ENCODE measurements around the gene FGF22.
A peak's percentile ranks its signal among the peaks of the same experiment; 100 is the strongest.
"Not testable (repeated sequence)": the region's sequence is repeated elsewhere in the genome, so short reads cannot be mapped to it uniquely, and the experiment has no call there.

The FGF22 gene

DNA sequence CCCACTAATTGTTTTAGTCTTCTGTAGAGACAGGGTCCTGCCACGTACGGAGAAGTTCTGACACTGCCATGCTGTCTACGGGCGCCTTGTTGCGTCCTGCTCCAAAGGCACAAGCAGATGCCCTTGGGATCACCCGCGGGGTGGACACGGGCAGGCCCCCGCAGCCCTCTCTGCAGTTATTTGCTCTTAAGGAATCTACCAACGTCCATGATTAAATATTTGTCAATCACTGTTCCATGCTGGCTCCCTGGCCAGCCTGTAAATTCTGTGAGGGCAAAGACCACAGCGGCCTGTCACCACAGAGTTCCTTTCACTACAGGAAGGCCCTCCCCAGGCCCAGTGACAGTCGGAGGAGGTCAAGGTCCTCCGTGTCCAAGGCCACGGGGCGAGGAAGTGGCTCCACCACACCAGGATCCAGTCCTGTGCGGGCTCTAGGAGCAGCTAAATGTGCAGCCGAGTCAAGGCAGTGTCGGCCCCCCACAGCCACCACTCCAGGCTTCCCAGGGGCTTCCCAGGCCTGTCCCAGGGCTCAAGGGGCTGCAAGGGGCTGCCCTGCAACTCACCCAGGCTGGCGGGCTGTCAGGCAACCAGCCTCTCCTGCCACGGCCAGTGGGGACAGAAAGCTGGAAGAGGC, 21.2 kb downstream of the FGF22 start:
- H3K36me3 ChIP-seq (ENCODE audit: control insufficient read depth, insufficient read depth, low read length) = peaks cover 18% of the 10 kb centered on the region
- H3K27me3 ChIP-seq (replicated peaks; ENCODE audit: control insufficient read depth, insufficient read depth, low read length, poor library complexity, severe bottlenecking) = no peaks in the 10 kb centered on the region
- H3K4me1 ChIP-seq (ENCODE audit: control insufficient read depth, insufficient read depth, low read length, poor library complexity, severe bottlenecking) = peaks cover 56% of the 10 kb centered on the region
- peak overlapping the region; percentile 94 for H3K27ac ChIP-seq (ENCODE audit: insufficient read depth, low read length, poor library complexity, severe bottlenecking)
- no peaks in the 10 kb centered on the region for H3K9me3 ChIP-seq (ENCODE audit: control insufficient read depth, low read length)
- peak overlapping the region; percentile 91 for H3K4me3 ChIP-seq (ENCODE audit: insufficient read depth, low read depth, low read length, poor library complexity, severe bottlenecking)
- no peak for DNase-seq

DNA sequence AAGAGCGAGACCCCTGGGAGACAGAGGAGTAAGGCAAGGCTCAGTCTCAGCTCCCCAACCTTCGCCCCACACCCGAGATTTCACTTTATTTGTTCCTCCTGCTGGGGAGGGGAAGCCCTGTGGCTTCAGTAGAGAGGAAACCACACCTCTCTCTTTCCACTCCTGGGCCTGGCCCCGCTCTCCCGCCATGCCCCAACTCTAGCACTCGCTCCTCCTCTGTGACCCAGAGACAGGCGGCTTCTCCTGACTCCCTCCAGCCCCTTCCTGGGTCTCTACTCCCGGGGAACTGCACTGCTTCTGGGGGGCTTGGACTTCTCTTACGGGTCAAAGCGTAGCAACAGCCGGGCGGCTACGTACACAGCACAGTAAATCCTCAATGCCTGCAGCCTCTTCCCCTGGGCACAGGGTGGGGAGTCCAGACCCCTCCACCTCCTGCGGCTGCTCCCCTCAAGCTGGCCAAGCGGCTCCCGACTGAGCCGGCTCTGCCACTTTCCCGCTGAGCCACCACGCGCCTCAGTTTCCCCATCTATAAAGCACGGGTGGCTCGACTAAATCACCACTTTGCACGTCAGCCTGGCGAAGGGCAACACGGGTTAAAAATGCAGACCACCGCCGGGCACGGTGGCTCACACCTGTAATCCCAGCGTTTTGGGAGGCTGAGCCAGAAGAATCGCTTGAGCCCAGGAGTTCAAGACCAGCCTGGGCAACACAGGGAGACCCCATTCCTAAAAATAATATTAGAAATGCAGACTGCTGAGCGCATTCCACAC, 21.9 kb downstream of the FGF22 start:
- Histone ChIP-seq H3K27me3 (replicated peaks; ENCODE audit: control insufficient read depth, insufficient read depth, low read length, poor library complexity, severe bottlenecking) (no peaks in the 10 kb centered on the region), H3K27ac (ENCODE audit: insufficient read depth, low read length, poor library complexity, severe bottlenecking) (peak overlapping the region; percentile 94), H3K9me3 (ENCODE audit: control insufficient read depth, low read length) (no peaks in the 10 kb centered on the region), H3K4me1 (ENCODE audit: control insufficient read depth, insufficient read depth, low read length, poor library complexity, severe bottlenecking) (peaks cover 52% of the 10 kb centered on the region), H3K4me3 (ENCODE audit: insufficient read depth, low read depth, low read length, poor library complexity, severe bottlenecking) (peak overlapping the region; percentile 91), H3K36me3 (ENCODE audit: control insufficient read depth, insufficient read depth, low read length) (peaks cover 16% of the 10 kb centered on the region)
- peak; percentile 53 to 61 (median 61) for DNase-seq

DNA sequence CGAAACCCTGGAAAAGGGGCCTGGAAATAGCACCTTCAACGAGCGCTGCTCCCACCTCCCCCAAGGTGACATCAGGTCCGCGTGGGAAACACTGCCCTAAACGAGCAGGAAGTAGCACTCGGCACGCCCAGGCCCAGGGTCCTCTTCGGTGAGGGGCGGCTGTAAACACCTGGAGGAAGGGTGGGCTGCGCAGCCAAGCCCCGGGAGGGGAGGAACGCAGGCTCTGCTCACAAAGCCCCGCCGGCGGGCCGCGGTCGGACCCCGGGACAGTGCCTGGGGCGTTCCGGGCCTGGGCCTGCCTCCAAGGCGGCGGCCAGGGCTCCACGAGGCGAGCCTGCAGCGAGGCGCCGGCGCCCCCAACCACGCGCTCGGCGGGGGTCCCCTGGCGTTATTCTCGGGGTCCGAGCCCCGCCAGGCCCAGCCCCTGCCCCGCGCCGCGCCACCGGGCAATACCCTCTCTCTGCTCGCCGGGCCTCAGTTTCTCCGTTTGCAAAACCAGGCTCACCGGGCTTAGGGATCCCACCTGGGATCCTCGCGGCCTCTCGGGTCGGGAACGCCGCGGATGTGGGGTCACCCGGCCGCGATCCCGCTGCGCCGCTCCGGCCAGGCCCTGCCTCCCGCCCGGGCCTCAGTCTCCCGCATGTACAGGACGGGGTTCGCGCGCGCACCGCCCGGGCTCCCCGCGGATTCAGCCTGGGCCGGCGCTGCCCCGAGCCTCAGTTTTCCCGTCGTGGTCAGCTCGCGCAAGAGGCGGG, 22.7 kb downstream of the FGF22 start:
- Histone ChIP-seq H3K9me3 (ENCODE audit: control insufficient read depth, low read length) (no peaks in the 10 kb centered on the region), H3K36me3 (ENCODE audit: control insufficient read depth, insufficient read depth, low read length) (peaks cover 13% of the 10 kb centered on the region), H3K4me1 (ENCODE audit: control insufficient read depth, insufficient read depth, low read length, poor library complexity, severe bottlenecking) (peaks cover 45% of the 10 kb centered on the region), H3K27ac (ENCODE audit: insufficient read depth, low read length, poor library complexity, severe bottlenecking) (peak overlapping the region; percentile 94), H3K27me3 (replicated peaks; ENCODE audit: control insufficient read depth, insufficient read depth, low read length, poor library complexity, severe bottlenecking) (no peaks in the 10 kb centered on the region), H3K4me3 (ENCODE audit: insufficient read depth, low read depth, low read length, poor library complexity, severe bottlenecking) (peak overlapping the region; percentile 91)
- DNase-seq = peak; percentile 59 to 65 (median 61)

GRCh38 chr19:662962-663681, 23.4 kb downstream of the FGF22 start, which contains the start of gene RNF126:
Gene RNF126 (minus strand): TSS chr19:663214. CDS start chr19:663121, 93 bp downstream.
- peaks cover 38% of the 10 kb centered on the region for H3K4me1 ChIP-seq (ENCODE audit: control insufficient read depth, insufficient read depth, low read length, poor library complexity, severe bottlenecking)
- peaks cover 6% of the 10 kb centered on the region for H3K36me3 ChIP-seq (ENCODE audit: control insufficient read depth, insufficient read depth, low read length)
- H3K4me3 ChIP-seq (ENCODE audit: insufficient read depth, low read depth, low read length, poor library complexity, severe bottlenecking) = peak within 1 kb of the TSS; percentile 91
- H3K9me3 ChIP-seq (ENCODE audit: control insufficient read depth, low read length) = no peaks in the 10 kb centered on the region
- peak within 1 kb of the TSS; percentile 94 for H3K27ac ChIP-seq (ENCODE audit: insufficient read depth, low read length, poor library complexity, severe bottlenecking)
- no peaks in the 10 kb centered on the region for H3K27me3 ChIP-seq (replicated peaks; ENCODE audit: control insufficient read depth, insufficient read depth, low read length, poor library complexity, severe bottlenecking)
- peak; percentile 87 to 95 (median 92) for DNase-seq

DNA sequence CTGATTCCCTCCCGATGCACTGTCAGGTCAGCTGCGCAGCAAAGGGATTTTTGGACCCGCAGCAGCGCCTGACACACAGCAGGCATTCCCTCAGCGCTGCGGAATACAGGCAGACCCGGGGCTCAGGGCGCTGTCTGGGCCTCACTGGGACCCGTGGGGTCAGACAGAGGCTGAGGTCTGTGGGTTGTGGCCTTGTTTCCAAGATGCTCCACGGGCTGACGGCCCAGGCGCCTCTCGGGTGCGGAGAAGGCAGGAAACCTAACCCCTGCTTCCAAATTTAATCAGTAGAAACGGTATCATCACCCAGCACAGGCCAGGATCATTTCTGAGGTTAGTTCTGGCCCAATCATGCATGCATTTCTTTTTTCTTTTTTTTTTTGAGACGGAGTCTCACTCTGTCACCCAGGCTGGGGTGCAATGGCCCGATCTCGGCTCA, 24.0 kb downstream of the FGF22 start:
- Histone ChIP-seq H3K27ac (ENCODE audit: insufficient read depth, low read length, poor library complexity, severe bottlenecking) (peak overlapping the region; percentile 74), H3K36me3 (ENCODE audit: control insufficient read depth, insufficient read depth, low read length) (peaks cover under 1% of the 10 kb centered on the region), H3K9me3 (ENCODE audit: control insufficient read depth, low read length) (no peaks in the 10 kb centered on the region), H3K27me3 (replicated peaks; ENCODE audit: control insufficient read depth, insufficient read depth, low read length, poor library complexity, severe bottlenecking) (no peaks in the 10 kb centered on the region), H3K4me1 (ENCODE audit: control insufficient read depth, insufficient read depth, low read length, poor library complexity, severe bottlenecking) (peaks cover 32% of the 10 kb centered on the region), H3K4me3 (ENCODE audit: insufficient read depth, low read depth, low read length, poor library complexity, severe bottlenecking) (peak overlapping the region; percentile 23)
- no peak for DNase-seq

GRCh38 chr19:664913-665443, 25.3 kb downstream of the FGF22 start:
- H3K4me3 ChIP-seq (ENCODE audit: insufficient read depth, low read depth, low read length, poor library complexity, severe bottlenecking) = no peak overlapping the region
- H3K9me3 ChIP-seq (ENCODE audit: control insufficient read depth, low read length) = no peaks in the 10 kb centered on the region
- H3K27me3 ChIP-seq (replicated peaks; ENCODE audit: control insufficient read depth, insufficient read depth, low read length, poor library complexity, severe bottlenecking) = no peaks in the 10 kb centered on the region
- H3K4me1 ChIP-seq (ENCODE audit: control insufficient read depth, insufficient read depth, low read length, poor library complexity, severe bottlenecking) = peaks cover 19% of the 10 kb centered on the region
- H3K27ac ChIP-seq (ENCODE audit: insufficient read depth, low read length, poor library complexity, severe bottlenecking) = no peak overlapping the region
- H3K36me3 ChIP-seq (ENCODE audit: control insufficient read depth, insufficient read depth, low read length) = no peaks in the 10 kb centered on the region
- peak; percentile 68 to 75 (median 69) for DNase-seq

DNA sequence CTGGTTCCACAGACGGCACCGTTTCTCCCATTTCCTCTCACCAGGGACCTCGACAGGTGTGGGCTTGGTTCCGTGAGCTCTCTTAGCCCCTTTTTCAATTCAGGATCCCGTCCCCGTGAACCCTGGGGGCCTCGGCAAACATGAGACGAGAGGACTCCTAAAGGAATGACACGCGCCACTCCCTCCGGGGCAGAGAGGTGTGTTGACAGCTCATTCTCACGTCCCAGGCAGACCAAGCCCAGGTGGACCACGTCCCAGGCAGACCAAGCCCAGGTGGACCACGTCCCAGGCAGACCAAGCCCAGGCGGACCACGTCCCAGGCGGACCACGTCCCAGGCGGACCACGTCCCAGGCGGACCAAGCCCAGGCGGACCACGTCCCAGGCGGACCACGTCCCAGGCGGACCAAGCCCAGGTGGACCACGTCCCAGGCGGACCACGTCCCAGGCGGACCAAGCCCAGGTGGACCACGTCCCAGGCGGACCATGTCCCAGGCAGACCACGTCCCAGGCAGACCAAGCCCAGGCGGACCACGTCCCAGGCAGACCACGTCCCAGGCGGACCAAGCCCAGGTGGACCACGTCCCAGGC, 27.4 kb downstream of the FGF22 start:
- H3K27ac ChIP-seq (ENCODE audit: insufficient read depth, low read length, poor library complexity, severe bottlenecking); H3K36me3 ChIP-seq (ENCODE audit: control insufficient read depth, insufficient read depth, low read length): not testable (repeated sequence)

DNA sequence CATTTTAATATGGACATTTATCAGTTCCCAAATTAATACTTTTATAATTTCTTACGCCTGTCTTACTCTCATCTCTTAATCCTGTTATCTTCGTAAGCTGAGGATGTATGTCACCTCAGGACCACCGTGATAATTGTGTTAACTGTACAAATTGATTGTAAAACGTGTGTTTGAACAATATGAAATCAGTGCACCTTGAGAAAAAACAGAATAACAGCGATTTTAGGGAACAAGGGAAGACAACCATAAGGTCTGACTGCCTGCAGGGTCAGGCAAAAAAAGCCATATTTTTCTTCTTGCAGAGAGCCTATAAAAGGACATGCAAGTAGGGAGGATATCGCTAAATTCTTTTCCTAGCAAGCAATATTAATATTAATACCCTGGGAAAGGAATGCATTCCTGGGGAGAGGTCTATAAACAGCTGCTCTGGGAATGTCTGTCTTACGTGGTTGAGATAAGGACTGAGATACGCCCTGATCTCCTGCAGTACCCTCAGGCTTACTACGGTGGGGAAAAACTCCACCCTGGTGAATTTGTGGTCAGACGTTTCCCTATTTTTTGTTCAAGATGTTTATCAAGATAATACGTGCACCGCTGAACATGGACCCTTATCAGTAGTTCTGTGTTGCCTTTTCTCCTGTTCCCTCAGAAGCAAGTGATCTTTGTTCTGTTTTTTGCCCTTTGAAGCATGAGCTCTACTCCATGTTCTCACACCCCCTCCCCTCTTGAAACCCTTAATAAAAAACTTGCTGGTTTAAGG, 29.2 kb downstream of the FGF22 start:
- H3K36me3 ChIP-seq (ENCODE audit: control insufficient read depth, insufficient read depth, low read length); H3K4me1 ChIP-seq (ENCODE audit: control insufficient read depth, insufficient read depth, low read length, poor library complexity, severe bottlenecking); DNase-seq; H3K27ac ChIP-seq (ENCODE audit: insufficient read depth, low read length, poor library complexity, severe bottlenecking); H3K27me3 ChIP-seq (replicated peaks; ENCODE audit: control insufficient read depth, insufficient read depth, low read length, poor library complexity, severe bottlenecking); H3K4me3 ChIP-seq (ENCODE audit: insufficient read depth, low read depth, low read length, poor library complexity, severe bottlenecking); H3K9me3 ChIP-seq (ENCODE audit: control insufficient read depth, low read length): not testable (repeated sequence)

More for the DNA sequence above, 27.4 kb downstream of the FGF22 start:
- not testable (repeated sequence) for DNase-seq; H3K9me3 ChIP-seq (ENCODE audit: control insufficient read depth, low read length); H3K27me3 ChIP-seq (replicated peaks; ENCODE audit: control insufficient read depth, insufficient read depth, low read length, poor library complexity, severe bottlenecking); H3K4me3 ChIP-seq (ENCODE audit: insufficient read depth, low read depth, low read length, poor library complexity, severe bottlenecking)
- H3K4me1 ChIP-seq (ENCODE audit: control insufficient read depth, insufficient read depth, low read length, poor library complexity, severe bottlenecking) = peaks cover 11% of the 10 kb centered on the region
